ENCODE results near the gene FCRL2.

FCRL2 gene, protein sequence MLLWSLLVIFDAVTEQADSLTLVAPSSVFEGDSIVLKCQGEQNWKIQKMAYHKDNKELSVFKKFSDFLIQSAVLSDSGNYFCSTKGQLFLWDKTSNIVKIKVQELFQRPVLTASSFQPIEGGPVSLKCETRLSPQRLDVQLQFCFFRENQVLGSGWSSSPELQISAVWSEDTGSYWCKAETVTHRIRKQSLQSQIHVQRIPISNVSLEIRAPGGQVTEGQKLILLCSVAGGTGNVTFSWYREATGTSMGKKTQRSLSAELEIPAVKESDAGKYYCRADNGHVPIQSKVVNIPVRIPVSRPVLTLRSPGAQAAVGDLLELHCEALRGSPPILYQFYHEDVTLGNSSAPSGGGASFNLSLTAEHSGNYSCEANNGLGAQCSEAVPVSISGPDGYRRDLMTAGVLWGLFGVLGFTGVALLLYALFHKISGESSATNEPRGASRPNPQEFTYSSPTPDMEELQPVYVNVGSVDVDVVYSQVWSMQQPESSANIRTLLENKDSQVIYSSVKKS

DNA sequence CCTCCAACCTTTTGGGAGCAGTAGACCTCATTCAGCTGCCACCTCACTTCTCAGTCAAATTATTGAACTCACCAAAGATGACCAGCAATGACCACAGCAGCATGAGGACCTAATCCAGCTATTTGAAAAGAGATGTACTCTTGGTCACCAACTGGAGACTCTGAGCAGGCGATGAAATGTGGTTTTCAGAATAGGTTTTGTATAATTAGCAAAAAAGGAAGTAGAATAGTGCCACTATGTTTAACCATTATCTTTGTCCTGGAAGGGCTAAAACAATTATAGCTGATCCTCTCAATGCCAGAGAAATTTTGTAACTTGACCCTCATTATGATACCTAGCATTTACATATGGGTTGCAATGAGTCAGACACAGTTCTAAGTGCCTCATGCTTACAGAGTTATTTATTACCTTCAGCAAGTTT lies at the start of gene FCRL2:
Gene FCRL2, minus strand, starts transcription at position 162 of the 421 bp plus-strand sequence. Its CDS starts 59 bp downstream, at position 103.
- no peak for DNase-seq

DNA sequence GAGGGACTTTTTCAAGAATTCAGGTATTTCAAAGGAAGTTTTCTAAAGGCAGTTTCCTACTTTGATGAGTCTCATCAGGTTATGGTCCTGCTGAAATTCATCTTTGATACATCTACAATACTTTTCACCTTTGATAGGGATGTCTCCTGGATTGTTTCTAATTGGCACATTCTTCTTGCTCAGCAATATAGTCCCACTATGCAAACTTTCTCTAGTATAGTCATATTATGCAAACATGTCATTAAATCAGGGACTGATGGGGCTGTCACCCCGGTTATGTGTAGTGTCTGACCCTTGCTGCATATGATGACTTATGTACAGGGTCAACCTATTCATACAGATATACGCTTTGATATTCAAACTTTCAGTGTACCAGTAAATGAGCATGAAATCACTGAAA lies 43.4 kb upstream of the FCRL2 start:
- DNase-seq: no peak

DNA sequence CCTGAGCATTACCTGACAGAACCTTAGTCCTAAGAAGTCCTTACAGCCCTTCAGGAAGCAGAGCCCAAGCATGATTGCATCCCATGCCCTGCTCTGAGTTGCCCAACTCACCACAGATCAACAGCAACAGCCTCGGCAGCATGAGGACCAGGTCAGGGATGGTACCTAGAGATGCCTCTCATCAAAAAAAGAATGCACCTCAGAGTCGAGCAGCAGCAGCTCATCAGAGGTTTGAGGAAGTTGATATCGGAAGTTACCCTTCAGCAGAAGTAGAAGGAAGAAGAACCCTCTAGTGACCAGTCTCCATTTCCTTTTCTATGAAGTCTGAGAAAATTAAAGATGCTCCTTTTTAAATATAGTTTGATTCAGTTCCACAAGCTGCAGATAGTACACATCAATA lies 43.0 kb upstream of the FCRL2 start, which contains the start of gene FCRL1:
Gene FCRL1, minus strand, starts transcription at position 225 of the 400 bp plus-strand sequence. Its CDS starts 83 bp downstream, at position 142.
- no peak for DNase-seq

DNA sequence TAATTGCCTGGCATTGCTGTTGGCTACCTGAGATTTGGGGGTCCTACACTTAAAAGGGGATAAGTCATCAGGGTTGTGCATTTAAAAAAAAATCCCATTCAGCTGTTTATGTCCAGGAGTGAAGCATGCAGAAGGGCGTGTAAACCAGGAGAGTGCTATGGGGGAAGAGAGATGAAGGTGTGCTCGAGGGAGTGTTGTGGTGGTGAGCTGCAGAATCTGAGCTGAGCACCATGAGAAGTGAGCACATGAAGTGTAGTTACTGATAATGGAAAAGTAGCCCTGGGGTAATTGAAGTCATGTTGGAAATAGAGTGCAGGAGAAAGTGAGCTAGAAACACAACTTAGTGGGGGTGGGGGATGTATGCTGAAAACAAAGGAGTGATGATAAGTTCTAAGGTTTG lies 42.3 kb upstream of the FCRL2 start:
- no peak for DNase-seq

DNA sequence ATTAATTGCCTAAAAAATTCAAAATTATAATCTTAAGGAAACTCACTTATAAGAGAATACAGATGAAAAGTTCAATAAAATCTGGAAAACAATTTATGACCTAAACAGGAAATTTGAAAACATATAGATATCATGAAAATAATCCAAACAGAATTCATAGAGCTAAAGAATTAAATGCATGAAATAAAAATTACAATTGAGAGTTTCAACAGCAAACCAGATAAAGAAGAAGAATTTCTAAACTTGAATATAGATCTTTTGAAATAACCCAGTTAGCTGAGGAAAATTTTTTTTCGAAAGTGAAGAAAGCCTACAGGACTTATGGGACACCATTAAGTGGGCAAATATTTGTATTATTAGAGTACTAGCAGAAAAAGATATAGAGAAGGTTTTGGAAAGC lies 36.3 kb upstream of the FCRL2 start:
- no peak for DNase-seq

DNA sequence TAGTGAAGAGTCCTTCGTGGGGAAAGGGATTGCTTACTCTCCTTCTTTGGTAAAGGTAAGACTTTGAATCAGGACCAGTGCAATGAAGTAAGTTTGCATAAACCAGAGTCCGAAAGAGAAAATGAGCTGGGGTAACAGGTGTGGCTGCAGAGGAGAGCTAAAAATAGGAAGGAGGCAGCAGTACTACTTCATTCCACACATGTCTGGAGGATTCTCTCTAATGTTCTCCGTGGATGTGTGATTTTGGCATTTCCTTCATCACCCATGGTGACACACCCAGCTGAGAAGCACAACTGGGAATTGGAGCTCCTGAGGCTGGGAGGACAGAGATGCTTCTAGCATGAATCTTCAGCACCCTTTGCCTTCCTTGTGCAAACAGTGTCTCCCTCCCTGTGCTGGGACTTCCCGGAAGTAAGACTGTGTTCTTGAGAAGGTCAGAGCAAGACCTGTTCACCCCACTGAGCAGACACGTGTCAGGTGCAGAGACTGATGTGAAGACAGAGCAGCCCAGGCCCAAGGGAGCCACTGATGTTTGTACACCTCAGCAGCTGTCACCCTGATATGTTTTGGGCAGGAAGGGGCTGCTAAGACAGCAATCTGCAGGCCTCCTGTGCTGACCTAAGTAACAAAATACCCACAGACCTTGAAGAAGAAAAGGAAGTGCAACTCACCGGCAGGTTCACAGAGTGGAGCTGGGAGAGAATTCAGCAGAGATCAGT lies 29.7 kb upstream of the FCRL2 start:
- no peak for DNase-seq

DNA sequence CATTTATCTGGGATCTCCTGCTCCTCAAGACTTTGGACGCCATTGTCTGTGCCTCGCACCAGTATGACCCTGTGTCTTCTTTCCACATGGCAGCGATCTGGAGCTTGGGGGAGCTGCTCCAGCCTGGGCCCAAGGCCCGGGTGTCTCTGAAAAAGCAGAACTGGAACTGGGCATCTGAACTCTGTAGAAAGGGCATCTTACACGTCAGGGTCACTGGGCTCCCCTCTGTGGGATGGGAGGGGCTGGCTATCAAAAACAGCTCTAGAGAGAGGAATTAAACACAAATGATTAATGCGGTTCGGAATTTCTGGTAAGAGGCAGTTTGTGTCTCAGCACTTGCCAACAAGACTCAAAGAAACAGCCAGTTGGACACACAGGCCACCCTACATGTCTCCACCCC lies 26.9 kb upstream of the FCRL2 start:
- no peak for DNase-seq

DNA sequence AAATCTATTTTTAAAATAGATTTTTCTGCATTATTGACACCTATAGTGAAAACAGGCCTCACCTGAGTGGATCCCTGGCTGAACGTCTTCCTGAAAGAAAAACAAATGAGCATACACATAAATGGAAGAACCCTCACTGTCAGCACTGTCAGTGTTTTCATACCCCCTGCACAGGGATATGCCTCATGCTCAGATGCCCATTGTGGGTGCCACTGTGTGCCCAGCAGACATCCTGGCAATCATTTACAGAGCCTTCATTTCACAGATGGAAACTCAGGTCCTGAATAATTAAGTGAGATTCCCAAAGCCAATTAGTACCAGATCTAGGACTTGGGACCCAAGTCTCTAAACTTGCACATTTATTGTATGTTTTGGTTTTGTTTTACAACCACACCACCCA lies 23.1 kb upstream of the FCRL2 start:
- no peak for DNase-seq

DNA sequence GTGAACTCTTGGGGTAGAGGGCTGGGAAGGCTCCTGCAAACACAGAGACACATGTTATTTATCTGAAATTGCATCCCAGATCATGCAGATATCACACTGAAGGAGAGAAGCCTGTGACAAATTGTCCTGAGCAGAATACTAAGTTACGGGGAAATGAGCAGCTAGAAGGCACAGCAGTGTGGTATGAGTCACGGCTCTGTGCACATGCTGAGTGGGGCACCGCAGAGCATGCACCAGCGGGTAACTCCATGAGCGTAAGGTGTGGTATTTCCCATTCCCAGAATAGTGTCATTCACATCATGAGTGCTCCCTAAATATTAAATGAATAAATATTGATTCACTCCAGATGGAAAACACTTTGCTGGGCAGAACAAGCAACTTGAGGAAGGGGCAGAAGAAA lies 21.3 kb upstream of the FCRL2 start:
- DNase-seq: no peak

DNA sequence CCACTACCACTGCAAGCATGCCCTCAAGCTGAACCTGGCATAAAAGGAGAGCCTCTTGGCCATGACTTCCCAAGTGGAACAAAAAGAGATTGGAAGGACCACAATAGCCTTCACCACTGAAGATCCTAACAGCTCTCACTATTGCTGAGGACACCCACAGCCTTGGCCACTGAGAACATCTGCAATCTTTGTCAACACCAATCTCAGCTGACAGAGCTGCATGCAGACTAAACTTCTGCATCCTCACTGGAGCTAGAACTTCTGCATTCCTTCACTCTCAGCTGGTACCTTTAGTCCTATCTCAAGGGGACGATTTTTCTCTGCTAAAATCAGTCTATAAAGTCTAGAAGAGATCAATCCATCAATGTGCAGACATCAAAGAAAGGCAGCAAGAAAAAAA lies 8.3 kb upstream of the FCRL2 start:
- no peak for DNase-seq

DNA sequence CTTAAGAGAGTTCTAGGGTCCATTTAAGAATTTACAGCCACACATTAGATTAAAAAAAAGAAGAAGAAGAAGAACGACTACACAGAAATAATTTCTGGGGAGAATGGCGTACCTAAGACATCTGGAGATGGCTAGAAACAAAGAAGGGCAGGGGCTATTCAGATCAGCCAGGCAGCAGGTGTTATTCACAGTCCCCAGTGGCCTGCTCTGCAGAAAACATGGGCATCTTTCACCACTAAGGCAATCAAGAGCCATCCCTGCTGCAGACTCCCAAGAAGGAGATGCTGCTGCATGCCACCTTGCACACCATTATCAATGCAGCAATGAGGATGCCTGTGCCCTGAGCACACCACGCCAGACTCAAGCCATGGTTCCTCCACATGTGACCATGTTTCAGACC lies 7.9 kb upstream of the FCRL2 start:
- DNase-seq: no peak

DNA sequence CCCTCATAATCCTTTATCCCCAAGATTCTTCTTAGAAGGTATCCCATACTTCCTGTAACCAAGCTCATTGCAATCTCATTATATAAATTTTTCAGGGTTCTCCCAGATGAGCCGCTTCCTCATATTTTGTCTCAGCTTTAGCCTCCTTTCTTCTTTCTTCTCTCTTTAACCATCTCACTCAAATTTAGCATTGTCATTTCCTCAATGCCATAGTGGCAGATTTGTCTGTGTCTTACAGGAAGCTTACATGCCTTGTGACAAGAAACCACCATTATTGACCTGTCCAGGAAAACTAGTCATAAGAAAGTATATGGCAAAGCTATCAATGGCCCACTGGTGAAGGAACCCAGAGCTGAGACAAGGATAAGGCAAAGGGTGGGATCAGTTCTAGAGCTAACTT lies 6.0 kb upstream of the FCRL2 start:
- DNase-seq: no peak

DNA sequence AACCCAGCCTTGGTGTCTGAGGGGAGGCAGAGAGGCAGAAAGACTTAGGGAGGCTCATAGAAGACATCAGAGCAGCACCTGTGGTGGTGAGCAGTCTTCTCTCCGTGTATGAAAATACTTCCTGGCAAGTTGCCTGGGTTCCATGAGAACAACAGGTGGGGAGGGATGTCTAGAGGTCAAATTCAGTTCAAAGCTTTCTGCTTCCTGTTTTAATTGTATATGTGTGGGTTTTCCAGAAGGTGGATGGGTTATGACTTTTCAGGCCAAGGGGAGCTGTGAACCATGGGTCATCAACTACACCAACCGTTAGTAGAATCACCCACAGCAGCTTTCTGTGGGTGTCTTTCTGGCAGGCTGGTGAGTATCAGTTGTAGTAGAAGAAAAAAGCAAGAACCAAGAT lies 4.1 kb upstream of the FCRL2 start:
- no peak for DNase-seq

DNA sequence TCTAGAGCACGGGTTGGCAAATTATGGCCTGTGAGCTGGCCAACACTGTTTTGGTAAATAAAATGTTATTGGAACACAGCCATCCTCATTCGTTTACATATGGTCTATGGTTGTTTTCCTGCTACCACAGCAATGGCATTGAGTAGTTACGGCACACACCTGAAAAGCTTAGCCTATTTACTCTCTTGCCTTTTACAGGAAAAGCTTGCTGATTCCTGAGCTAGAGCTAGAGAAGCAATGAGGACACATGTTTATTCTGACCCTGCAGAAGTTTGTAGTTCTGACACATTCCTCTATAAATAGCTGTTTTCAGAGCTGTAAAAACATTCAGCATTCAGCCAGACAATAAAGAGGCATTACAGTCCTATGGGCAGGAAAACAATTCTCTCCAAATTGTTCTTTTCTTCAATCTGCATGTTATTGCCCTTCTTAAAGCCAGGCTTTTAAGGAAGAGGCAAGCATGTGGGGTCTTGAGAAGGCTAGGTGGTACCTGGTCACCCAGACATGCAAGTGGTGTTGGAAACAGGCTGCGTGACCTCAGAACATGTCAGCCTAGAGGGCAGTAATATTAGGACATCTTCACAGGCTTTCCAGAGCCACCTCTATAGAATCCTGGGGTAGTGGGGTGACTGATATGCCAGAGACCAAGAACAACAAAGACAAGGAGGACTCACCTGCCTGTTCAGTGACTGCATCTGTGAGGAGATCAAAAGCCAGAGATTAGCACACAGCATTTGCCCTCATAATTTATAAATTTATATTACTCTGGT lies 1.6 kb downstream of the FCRL2 start:
- no peak for DNase-seq

DNA sequence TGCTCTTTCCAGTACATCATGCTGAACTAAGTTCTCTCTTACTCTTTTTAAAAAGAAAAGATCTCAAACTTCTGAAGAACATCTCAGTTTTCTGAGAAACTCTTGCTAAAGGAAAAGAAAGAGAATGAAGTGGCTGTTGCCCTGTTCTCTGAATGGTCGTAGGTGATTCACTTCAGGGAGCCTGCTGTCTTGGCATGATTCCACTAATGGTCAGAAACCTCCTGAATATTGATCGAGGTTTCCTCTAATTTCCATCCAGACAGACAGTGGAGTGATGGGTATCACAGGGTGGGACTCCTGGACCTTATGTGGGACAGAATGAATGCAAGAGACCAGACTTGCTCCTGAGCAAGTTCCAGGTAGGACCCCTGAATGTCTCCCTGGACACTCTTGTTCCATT lies 2.5 kb downstream of the FCRL2 start:
- no peak for DNase-seq

DNA sequence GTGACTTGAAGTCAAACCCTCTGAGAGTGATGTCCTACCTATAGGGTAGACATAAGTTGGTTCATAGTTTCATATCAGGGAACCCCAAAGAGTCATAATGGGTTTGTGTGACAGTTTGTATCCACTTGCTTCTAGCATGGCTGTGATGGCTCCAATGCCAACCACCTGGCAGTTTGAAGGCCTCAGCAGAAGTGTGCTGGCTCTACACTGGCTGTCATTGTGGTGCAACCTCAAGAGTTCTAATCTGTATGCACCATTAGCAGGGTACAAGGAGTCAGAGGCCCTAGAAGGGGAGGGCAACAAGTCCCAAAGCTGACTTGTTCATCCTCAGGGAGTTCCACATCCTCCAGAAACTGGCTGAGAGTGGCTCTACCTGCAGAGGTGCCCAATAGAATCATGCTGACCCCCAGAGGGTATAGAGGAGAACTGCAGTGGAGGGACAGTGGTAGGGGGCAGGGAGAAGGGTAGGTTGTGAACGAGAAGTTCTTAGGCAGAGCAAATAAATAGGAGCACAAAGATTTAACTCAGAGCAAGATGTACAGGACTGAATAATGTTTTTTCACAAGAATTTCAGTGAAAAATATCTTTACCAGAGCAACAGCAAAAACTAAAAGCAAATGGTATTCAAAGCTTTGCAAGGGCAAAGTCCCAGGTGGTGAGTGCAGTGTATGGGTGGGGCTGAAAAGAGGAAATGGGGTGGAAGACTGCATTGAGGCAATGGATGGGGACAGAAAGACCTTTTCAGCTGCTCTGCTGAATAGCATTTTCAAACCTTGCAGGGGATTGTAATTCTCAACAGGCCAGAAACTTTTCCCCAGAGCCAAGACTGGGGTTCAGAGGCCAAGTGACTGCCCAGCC lies 3.2 kb downstream of the FCRL2 start:
- DNase-seq: no peak

DNA sequence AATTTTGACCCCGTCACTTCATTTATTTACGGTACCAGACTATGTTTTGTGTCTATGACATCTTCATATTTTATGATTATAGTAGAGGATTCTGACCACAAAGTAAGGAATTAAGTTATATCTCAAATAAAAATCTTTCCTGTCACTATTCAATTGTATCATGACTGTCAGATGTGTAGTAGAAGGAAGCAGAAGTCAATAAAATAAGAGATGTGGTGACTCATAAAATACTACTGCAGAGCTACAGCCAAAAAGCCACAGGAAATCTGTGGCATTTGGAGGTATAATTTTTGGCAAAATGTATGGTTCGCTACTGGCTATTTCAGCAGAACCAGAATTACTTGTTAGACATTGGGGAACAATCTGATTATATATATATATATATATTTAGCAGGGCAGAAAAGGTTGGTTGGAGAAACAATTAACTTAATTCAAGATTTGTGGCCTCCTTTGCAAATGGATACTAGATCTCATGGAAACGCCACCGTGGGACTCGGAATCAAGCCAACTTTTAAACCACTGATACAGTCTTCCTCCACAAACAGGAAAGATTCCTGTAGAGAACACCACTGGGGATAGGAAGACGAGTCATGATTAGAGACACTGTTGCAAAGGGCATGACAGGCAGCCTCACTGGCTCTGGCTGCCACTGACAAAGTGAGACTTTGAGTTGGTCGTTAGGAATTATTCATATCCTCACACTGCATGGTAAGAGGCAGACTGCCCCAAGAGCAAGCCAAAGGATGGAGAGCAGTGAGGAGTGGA lies 5.1 kb downstream of the FCRL2 start:
- no peak for DNase-seq

DNA sequence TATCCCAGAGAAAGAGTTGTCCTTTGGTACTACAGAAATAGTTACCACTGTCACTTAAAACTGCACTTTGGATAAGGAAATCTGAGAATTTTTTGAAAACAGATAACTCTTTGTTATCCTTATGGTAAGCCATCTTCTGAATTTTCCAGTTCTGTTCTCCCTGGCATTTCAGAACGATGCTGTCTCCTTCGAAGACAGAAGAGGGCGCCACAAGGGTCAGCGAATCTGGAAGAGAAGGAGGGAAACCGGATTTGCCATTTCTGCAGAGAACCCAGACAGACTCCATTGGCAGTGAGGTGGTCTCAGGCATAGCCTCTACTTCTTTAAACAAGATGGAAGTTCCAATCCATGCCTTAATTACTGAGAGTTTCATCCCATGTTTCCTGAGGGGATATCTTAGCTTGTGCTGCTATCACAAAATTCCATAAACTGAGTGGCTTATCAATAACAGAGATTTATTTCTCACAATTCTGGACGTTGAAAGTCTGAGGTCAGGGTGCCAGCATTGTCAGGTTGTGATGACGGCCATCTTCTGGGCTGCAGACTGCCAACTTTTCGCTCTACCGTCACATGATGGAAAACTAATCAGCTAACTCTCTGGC lies 6.4 kb downstream of the FCRL2 start:
- no peak for DNase-seq

DNA sequence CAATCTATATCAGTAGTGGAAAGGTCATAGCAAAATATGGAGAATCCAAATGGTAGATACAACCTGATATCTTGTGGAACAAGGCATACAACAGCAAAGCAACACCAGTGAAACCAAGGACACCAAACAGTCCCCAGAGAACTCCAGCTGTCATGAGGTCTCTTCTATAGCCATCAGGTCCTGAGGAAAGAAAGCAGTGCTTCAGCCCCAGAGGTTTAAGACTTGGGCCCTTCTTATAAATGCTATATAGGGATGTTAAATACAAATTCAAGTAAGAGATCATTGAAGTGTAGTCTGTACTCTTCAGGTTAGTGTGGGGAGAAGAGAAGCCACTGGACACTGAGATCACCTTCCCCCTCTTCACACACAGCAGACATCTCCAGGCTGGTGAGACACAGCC lies 10.1 kb downstream of the FCRL2 start:
- no peak for DNase-seq

DNA sequence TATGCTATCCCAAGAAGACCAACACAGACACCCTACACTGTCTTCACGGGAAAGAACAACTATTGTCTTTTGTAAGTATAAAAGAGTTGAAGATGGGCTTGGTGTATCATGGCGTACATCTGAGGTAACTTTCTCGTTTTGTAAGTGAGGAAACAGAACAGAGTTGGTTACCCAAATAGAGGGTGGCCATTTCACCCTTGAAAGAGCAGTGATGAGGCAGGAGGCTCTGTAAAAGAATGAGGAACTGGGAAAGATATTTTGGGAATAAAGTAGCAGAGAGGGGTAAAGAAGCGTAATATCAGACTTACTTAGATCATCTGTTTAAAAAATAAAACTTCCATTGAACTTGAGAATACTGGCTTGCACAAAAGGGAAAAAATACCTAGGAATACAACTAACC lies 18.9 kb downstream of the FCRL2 start:
- no peak for DNase-seq

DNA sequence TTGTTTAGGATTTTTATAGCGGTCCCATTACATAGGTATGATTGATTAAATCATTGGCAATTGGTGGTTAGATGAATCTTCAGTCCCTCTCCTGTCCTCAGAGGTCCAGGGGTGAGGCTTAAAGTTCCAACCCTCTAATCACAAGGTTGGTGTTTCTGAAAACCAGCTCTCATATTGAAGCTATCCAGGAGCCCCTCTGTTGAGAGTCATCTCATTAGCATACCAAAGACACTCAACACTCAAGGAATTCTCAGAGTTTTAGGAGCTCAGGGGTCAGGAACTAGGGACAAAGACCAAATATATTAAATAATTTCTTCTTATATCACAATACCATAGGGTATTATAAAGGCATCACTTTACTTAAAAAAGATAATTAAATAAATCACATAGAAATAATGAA lies 23.3 kb downstream of the FCRL2 start:
- no peak for DNase-seq
